Hypothalamus (tissue), 51 donors: ENCODE measurements around the gene DNMT3A.
A peak's percentile ranks its signal among the peaks of the same experiment; 100 is the strongest.

Experiments used
- DNase-seq, 51 donors: peaks; one replicate each; lab custom pipeline; 2025; lab: John Stamatoyannopoulos, UW

Gene DNMT3A

DNA sequence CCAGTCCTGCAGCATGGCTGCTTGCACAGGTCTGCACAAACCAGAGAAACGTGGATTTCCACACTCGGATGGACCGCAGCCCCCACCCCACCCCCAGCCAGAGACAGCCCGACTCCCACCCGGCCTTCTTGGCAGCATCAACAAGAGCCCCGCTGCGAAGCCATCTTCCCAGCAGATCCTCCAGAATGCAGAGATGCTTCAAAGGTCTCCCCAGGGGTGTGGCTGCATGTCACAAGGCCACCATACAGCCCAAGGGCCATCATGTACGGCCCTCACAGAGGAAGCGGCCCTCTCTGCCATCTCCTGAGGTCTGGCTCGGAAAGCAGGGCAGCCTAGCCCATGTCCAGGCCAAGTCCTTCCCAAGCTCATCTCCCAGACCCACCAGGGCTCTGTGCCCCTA lies 11.5 kb downstream of the DNMT3A start:
- DNase-seq = no peak

GRCh38 chr2:25328152-25329085 lies 13.3 kb downstream of the DNMT3A start:
- DNase-seq = no peak

DNA sequence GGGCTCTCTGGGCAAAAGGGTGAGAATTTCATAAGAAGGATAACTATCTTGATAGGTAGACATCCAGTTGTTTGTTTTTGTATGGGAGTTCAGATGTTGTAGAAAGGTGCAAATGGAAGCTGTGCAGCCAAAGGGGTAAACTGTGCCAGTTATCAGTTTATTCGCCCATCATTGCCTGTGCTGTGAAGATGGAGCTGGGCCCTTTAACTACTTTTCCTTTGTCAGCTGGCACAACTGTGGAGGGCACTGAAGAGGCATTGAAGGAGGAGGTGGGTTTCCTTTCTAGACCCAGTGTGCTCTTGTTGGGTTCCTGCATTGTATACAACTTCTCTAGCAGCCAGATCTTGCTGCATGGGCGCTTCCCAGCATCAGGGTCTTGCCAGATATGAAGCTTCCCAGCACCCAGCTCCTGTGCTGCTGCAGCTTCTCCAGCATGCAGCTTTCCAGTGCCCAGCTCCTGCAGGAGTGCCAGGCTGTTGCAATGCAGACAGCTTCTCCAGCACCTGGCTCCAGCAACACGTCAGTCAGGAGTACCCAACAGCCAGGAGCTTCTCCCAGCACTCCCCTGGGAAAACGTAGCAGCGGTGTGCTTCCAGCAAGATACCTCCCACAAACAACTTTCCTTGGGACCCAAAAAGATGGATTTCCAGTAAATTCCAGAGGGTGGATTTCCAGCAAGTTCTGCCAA lies 15.3 kb downstream of the DNMT3A start:
- no peak for DNase-seq

DNA sequence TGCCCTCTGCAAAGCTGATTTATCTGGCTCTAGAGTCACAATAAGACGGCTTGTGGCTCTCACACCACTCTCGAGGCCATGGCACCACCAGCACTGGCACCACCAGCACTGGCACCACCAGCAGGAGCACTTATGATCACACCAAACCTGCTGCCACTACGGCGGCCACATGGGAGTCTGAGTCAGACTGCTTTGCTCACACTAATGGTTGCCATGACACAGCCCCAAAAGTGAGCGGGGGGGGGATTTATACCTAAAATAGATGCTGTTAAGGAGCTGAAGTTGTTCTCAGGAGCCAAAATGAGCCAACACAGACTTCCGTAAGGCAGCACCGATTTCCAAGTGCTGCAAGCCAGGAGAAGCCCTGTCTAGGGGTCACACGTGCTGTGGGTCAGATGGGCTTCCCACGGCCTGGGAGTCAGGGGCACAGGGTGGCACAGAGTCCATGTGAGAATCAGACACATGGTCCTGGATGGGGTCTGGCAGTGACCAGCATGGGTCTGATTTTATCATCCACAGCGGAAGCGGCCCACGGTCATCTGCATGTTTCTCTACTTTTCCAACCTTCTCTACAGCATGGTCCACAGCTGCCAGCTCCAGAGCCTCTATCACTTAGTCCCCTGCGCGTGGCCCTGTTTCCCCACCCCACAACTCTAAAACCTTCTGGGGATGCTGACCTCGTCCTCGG lies 16.7 kb downstream of the DNMT3A start:
- peak in 31 of 51 donors; percentile 24 to 84 (median 57) for DNase-seq

DNA sequence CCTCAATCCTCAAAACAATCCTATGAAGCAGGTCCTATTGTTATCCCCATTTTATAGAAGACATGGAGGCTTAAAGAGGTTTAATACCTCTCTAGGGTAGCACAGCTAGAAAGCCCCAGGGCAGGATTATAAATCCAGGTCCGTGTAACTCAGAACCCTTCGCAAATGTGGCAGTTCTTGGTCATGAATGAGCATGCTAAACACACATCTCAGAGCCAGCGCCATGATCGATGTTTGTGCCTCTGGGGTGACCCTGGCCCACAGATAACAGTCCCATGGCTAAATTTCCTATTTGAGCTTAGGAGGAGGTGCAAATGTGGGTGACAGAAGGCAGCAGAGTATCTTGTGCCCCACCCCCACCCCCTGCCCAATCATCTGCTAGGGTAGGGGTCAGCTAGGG lies 17.5 kb downstream of the DNMT3A start:
- no peak for DNase-seq

GRCh38 chr2:25323610-25324189 lies 18.0 kb downstream of the DNMT3A start:
- DNase-seq = no peak

DNA sequence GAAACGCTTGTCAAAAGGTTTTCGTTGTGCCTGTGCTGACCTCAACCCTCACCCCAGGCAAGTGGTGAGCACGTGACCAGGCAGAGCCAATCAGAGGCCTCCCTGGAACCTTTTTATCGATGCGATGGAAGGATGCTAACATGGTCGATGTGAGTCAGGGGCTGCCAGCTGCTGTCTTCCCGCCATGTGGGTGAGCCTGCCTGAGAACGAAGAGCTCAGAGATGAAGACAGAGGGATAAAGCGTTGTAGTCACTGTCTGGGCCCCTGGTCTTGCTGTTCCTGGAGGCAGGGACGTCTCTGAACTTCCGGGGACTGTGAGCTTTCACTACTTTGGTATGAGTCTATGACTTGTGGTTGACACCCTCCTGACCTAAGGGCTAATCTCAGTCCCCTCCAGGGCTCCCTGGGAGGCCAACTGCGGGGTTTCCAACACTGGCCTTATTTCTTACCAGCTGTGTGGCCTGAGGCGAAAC lies 18.6 kb downstream of the DNMT3A start:
- peak in 1 of 51 donors; percentile 61 for DNase-seq

DNA sequence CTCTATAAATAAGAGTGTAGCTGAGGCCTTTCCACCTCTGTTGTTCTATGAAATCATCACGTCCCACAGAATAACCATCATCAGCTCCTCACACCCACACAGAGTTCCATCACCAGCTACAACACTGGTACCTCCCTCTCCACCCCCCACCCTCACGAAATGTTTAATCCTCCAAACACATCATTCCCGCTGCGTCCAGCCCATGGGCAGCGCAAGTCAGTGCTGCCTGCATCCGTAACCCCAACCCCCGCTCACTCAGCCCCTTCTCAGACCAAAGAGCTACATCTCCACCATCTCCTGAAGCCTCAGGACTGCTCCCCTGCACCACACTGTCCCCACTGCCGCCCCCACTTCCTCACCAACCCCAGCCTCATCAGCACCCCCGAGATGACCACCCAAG lies 19.4 kb downstream of the DNMT3A start:
- peak in 2 of 51 donors; percentile 11 to 39 for DNase-seq

- no peak for DNase-seq
These were observed 21.6 kb downstream of the DNMT3A start for GRCh38 chr2:25320077-25320476.

- peak in 3 of 51 donors; percentile 25 to 30 (median 26) for DNase-seq
These were observed 25.6 kb downstream of the DNMT3A start for GRCh38 chr2:25316101-25316500.

- DNase-seq = no peak
These were observed 26.4 kb downstream of the DNMT3A start for GRCh38 chr2:25315316-25315680.

DNA sequence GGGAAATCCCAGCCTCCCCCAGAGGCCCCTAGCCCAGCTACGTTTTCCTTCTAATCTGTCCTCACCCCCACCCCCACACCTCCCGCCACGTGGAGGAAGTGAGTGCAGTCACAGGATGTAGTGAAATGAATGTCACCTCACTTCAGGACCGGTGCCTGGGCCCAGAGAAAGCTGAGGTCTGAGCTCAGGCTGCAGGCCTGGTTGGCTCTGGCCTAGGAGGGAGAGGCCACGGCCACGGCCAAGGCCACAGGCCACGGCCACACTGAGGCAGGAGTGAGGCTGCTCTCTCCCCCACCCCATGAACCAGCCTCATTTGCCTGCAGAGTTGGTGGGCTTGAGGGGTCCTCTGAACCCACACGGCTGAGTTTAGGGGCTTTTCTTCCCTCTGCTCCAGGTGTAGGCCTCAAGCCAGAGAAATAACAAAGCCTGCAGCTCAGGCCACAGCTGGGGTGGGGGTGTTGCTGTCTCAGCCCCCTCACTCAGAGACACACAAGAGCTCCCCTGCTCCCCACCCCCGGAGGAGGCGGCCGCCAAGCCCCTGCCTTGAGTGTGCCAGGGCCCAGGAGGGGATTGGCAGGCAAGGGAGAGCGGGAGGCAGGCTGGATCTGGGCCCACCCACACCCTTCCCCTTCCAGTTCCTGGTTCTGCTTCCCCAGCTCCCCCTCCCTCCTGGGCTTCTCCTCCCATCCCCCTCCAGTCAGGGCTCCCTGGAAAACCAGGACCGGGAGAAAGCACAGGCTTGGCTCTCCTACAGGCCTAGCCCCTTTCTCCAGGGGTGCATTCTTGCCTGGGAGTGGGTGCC lies 27.0 kb downstream of the DNMT3A start:
- DNase-seq = peak in 37 of 51 donors; percentile 20 to 78 (median 58)

DNA sequence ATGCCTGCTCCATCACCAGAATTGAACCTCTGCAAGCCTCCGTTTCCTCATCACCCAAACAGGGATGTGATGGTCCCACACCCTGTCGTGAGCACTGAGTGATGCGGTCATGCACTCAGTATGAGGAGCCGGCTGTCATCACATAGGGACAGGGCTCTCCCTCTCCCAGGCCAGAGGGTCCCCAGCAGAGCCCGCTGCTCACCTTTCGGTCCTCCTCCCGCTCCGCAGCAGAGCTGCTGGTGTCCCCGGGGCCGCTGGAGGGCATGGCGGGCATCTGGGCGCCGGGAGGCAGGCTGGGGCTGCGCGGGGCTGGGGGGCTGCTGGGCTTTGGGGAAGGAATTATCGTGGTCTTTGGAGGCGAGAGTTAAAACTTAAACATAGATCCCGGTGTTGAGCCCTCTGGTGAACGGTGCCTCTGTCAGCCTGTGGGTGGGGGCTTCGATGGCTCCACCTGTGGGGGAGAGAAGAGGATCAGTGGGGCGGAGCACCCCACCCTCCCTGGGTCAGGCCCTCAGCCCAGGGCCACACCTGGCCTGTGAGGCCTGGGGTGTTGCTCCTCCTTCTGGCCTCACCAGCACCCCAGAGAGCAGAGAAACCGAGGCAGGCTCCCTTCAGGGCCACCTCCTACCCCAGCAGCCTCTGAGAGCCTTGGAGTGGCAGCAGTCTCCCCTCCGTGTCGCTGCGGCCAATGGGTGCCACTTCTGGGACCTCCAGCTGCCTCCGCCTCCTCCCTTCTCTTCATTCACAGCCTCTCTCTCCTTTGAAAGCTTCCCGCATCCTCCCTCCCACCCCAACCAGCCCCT lies 27.8 kb downstream of the DNMT3A start:
- no peak for DNase-seq

- DNase-seq = no peak
These were observed 28.6 kb downstream of the DNMT3A start for GRCh38 chr2:25312958-25313710.

GRCh38 chr2:25311865-25312575 lies 29.7 kb downstream of the DNMT3A start:
- DNase-seq = no peak

DNA sequence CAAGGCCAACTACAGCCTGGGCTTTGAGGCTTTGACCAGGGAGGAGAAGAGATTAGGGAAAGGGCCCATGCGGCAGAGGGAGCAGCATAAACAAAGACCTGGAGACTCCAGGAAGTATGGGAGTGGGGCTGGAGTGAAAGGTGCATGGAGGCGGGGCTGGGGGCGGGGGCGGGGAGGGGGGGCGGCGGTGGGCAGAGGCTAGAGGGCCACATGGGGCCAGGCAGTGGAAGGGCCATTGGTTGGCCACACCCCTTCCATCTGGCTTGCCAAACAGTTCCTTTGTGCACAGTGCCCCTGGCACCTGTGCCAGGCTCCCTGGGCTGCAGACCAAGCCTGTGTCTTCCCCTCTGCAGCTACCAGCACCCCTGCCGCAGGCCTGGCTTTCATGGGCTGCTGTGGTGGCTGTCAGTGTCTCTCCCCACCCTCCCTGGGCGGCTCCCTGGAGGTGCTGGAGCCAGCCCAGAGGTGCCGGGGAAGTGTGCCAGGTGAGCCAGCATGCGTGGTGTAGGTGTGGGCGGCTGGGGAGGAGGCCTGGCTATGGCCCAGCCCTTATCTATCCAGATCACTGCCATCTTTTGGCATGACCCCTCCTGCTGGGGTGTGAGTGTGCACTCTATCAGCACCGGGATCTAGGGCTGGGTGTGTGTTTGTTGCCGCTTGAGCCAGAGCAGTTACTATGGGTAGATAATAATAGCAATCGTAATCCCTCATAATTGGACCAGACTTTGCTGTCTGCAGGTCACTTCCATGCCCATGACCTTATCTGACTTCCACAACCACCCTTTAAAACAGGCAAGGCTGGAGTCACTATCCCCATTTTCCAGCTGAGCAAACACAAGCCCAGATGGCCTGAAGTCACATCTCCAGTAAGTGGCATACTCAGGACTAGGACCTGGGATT lies 30.5 kb downstream of the DNMT3A start:
- peak in 16 of 51 donors; percentile 16 to 67 (median 38) for DNase-seq

- no peak for DNase-seq
These were observed 31.1 kb downstream of the DNMT3A start for GRCh38 chr2:25310709-25310964.
